Measurements from ENCODE around the gene UGT1A6. TPM values are rescaled to one million over a fixed set of nuclear protein-coding genes. Genes with fewer than 3 reads are reported as not detected.

Gene UGT1A6
- total RNA-seq, 2 donors from 2014 or later: 6.4 to 10.2 TPM

DNA sequence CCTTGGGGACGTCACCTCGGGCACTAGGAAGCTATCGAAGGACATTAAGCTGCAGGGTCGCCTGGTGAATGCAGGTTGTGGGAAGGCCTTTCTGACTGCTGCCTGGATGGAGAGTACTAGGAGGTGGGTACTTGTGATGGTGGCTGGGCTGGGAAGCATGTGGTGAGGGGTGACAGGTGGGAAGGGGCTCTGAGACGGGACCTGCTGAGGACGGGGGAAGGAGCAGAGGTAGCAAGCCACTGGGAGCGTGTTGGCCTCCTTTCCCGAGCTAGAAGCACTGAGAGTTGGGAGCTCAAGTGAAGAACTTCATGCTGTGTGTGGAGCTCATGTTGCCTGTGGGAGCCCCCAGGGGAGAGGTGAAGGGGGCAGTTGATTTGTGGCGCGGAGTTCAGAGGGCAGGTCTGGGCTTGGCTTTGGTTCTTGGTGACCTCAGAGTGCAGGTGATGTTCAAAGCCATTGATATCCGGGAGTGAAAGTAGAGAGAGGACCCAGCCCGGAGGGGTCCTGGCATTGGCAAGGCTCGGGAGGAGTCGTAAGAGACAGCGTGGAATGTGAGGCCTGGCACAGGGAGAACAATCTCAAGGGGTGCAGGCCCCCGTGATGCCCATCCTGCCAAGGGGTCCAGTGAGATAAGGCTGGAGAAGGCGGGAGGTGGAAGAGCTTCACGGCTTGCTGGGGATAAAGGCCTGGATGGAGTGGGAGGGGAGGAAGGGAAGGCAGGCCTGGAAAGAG, 98.6 kb downstream of the UGT1A6 start:
- intact Hi-C loops (cut with DNase I, micrococcal nuclease): no loop called here
- DNase-seq: no peak
- ATAC-seq: no peak

- intact Hi-C loops (cut with DNase I, micrococcal nuclease): no loop called here
- no peak for DNase-seq
- no peak for ATAC-seq
These were observed 99.2 kb downstream of the UGT1A6 start for GRCh38 chr2:233791883-233792329.

DNA sequence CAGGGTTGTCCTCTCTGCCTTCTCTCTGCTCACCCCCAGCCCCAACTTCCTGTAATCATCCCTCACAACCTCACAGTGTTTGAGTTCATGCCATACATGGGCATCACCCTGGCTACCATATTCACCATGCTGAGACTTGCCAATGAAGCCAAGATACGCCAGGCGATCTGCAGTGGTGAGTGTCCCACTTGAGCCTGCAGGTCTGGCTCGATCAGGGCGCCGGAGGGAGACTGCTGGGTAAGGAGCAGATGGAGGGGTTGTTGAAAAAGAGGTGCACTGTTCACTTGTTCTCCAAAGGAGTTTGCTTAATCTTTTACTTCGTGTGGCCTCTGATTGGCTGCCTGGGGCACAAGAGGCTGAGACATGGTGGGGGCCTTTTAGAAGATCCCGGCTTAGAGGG, 100.0 kb downstream of the UGT1A6 start:
- intact Hi-C loops (cut with DNase I, micrococcal nuclease): no loop called here
- DNase-seq: no peak
- no peak for ATAC-seq

- no peak for DNase-seq
- intact Hi-C loops (cut with DNase I, micrococcal nuclease): no loop called here
- no peak for ATAC-seq
These were observed 100.9 kb downstream of the UGT1A6 start for GRCh38 chr2:233793465-233794127.

DNA sequence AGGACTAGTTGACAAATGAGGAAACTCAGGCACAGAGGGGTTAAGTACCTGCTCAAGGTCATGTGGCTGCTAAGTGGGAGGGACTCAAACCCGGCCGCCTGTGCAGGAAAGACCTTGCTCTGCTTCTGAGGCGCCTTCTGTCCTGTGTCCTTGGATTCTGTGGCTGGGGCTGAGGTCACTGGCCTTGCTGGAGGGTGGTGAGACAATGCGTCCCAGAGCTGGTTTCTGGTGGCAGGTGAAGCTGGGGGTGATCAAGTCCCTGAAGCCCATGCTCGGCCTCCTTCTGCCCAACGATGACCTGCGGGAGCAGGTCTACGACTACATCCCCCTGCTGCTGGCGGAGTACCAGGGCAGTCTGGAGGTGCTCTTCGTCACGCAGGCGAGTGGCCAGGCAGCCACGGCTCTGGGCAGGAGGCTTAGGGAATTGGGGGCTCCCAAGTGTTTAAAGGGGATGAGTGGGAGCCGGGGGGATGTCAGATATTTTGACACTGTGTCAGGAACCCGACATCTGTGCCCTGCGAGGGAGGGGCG, 101.5 kb downstream of the UGT1A6 start:
- no peak for DNase-seq
- no peak for ATAC-seq
- intact Hi-C loops (cut with DNase I, micrococcal nuclease): no loop called here

- DNase-seq: no peak
- intact Hi-C loops (cut with DNase I, micrococcal nuclease): no loop called here
These were observed 103.1 kb downstream of the UGT1A6 start for GRCh38 chr2:233795735-233796171.

DNA sequence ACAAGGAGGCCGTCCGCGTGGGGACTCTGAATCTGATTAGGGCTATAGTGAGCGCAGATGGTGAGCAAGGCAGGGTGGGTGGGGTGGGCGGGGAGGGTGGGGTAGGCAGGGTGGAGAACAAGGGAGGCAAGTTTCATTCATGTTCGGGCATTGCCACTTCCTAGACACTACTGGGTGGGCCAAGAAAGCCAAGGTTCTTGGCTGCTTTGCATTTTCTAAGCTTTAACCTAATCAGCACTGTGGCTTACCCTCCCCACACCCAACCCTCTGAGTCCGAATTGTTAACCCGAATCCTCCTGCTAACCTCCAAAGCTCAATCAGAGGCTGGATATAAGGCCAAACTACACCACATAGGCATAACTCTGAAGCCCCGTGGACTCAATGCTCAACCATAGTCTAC, 103.6 kb downstream of the UGT1A6 start:
- intact Hi-C loops (cut with DNase I, micrococcal nuclease): no loop called here
- no peak for DNase-seq
- no peak for ATAC-seq

More at GRCh38 chr2:233795735-233796171, 103.1 kb downstream of the UGT1A6 start:
- no peak for ATAC-seq

DNA sequence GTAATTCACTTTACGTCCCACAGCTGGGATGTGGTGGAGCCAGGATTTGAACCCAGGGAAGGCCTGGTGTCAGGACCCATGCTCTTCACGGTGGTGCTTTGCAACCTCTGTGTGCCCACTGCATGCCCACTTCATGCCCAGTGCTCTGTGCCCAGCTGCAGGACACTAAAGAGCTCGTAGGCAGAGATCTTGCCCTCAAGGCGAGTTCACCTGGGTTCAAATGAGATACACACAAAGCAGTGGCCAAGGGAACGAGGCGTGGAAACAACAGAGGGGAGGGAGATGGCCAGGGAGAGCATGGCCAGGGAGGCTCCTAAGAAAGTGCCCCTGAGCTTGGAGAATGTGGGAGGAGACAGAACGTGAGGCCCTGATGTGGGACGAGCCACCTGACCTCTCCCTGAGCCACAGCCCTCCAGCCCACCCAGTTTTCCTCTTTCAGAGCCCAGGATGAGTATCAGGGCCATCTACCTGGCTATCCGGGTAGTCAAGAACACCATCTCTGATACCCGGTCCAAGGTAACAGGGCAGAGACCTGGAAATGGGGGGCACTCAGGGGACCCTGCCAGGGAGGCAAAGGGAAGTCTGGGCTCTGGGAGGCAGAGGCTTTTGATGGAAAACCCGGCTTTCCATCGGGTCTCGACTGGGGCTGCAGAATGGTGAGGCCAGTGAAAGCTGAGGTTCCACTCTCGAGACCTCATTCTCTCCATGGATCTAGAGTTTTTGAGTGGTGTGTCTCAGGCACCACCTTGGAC, 105.8 kb downstream of the UGT1A6 start:
- no peak for DNase-seq
- no peak for ATAC-seq
- intact Hi-C loops (cut with DNase I, micrococcal nuclease): no loop called here

DNA sequence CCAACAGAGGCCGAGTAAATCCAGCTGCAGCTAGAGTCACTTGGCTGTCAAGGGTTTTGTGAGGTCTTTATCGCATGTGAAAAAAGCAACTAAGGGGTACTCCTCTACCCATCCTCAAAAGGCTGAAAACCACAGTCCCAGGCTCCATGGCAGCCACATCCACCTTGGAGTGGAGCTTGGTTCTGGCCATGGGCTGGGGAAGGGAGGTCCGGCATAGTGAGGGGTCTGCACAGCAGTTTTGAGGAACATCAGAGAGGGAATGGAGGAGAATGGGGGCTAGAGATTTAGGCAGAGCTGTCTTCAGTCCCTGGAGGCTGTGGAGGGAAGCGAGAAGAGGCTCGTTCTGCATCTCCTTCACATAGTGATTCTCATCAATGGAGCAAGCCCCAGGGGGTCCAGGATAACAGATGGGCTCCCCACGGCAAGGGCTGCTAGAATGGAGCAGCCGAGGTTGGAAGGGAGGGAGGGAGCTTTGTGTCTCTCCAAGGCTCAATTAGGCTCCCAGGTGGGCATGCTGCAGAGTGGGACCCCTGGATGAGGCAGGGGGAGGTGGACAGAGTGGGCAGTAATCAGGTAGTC, 106.5 kb downstream of the UGT1A6 start:
- intact Hi-C loops (cut with DNase I, micrococcal nuclease): no loop called here
- DNase-seq: no peak
- no peak for ATAC-seq

DNA sequence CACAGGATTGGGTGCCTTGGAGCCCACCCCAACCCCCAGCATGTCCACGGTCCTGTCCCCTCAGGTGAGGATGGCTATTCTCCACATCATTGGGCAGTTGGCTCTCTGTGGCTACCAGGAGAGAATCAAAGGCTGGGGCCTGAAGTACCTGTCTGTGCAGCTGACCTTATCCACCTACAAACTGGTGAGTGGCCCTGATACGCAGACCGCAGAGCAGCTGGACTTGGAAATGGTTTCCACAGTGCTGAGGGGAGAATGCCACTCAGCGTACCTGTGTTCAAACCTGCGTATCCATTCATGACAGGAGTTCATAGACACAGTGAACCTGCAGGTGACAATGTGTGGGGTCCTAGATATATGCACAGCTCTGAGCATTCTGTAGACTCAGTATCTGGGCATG, 107.0 kb downstream of the UGT1A6 start:
- DNase-seq: no peak
- intact Hi-C loops (cut with DNase I, micrococcal nuclease): no loop called here
- no peak for ATAC-seq

DNA sequence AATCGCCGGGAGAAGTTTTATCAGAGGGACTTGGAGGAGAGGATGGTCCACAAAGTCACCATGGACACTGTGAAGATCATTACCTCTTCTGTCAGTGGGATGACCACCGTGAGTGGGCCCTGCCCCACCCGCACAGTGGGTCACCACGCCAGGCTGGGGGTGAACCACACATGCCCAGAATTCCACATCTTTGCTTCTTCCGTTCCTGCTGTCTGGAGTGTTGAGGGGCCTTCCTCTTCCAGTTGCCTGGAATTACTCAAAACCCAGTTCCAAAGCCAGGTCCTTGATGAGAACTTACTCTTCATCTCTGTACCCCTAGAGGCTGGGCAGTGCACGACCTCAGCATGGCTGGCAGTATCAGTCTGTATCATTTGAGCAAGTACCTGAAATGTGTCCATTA, 107.5 kb downstream of the UGT1A6 start:
- intact Hi-C loops (cut with DNase I, micrococcal nuclease): no loop called here
- ATAC-seq: no peak
- DNase-seq: no peak

- intact Hi-C loops (cut with DNase I, micrococcal nuclease): no loop called here
- DNase-seq: no peak
These were observed 108.9 kb downstream of the UGT1A6 start for GRCh38 chr2:233801357-233802131.

DNA sequence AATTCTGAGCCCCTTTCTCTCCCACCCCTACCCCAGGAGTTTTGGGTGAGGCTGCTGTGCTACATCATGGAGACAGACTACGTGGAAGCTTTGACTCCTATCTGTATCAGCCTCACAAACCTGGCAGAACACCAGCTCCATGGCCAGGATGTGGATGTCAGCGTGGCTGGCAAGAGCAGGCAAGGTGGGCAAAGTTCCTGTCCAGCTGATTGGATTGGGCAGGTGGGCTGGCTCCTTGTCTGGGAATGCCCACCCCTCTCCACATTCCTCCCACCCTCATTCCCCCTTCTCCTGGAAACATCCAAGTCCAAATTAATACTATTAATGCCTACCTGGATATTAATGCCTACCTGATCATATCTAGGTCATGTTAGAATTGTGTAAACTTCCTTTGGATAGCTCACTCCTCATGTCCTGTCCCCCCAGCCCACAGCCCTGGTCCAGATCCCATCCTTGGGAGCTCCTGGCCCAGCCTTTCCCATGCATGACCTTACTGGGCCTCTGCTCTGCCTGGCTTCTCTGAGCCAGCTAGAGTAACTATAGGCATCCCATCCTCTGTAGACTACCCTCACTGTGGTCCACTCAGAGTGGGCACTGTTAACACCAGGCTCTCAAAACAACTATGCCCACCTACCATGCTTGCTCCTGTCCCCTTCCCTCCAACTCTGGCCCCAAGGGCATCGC, 109.6 kb downstream of the UGT1A6 start:
- intact Hi-C loops (cut with DNase I, micrococcal nuclease): no loop called here
- DNase-seq (no peak), ATAC-seq (no peak)

More at GRCh38 chr2:233801357-233802131, 108.9 kb downstream of the UGT1A6 start:
- no peak for ATAC-seq

- no peak for ATAC-seq
- no peak for DNase-seq
- intact Hi-C loops (cut with DNase I, micrococcal nuclease): no loop called here
These were observed 110.7 kb downstream of the UGT1A6 start for GRCh38 chr2:233803292-233803911.

DNA sequence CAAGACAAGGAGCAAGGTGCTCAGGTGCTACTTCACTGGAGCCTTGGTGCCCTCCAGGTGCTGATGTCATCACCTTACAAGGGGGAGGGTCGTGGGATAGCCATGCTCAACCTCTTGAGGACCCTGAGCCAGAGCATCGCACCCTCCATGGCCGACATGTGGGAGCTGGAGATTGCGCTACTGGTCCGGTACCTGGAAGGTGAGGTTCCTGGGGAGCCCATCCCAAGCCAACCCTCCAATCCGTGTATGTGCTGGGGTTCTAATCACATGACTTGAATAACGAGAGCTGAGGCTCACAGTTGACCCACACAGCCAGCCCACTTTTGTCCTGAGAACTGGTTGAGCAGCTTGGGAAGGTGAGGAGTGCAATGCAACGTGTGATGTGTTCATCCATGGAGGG, 111.3 kb downstream of the UGT1A6 start:
- intact Hi-C loops (cut with DNase I, micrococcal nuclease): no loop called here
- DNase-seq: no peak
- no peak for ATAC-seq

GRCh38 chr2:233807215-233807865, 114.7 kb downstream of the UGT1A6 start:
- ATAC-seq: no peak
- no peak for DNase-seq
- intact Hi-C loops (cut with DNase I, micrococcal nuclease): no loop called here
